IMR-90 (cell line): ENCODE data around the gene CLDN19. TPM values are rescaled to one million over a fixed set of nuclear protein-coding genes. Genes with fewer than 3 reads are reported as not detected.

Source experiments
- ATAC-seq: fragments of 200-7000 bp; cut with Tn5 transposase; 2 replicates; pipeline ENCODE4 v1.9.1; 2020; ENCODE audit warnings: low read depth, mild to moderate bottlenecking, moderate library complexity
- BruUV-seq: library from RNA; stranded (reverse); fragments of 400-500 nt; replicated peaks from 2 replicates; lab custom pipeline; 2021; lab: Mats Ljungman, UMichigan
- CTCF ChIA-PET: fragments of 300-600 bp; formaldehyde crosslinking; extraction: SDS; loops from one replicate; lab custom pipeline; 2021; ENCODE audit warnings: antibody characterized with exemption; lab: Yijun Ruan, JAX
- POLR2A ChIA-PET: fragments of 300-600 bp; sonication (Branson Sonifier 250); formaldehyde crosslinking; loops from one replicate; lab custom pipeline; 2022; ENCODE audit warnings: antibody characterized with exemption; ENCODE audit not compliant: unreplicated experiment; lab: Charles Lee
- DNase-seq: peaks from one replicate; pipeline ENCODE4 v3.0.0; 2013
- H2AFZ ChIP-seq: replicated peaks from 2 replicates; pipeline ENCODE3; 2013; ENCODE audit warnings: low read length, mild to moderate bottlenecking; ENCODE audit not compliant: poor library complexity
- H2AK5ac ChIP-seq: 2 replicates; pipeline ENCODE4 v1.6.1; 2013; ENCODE audit warnings: low read depth, low read length, inconsistent platforms
- H2AK9ac ChIP-seq: replicated peaks from 2 replicates; pipeline ENCODE3; 2013; ENCODE audit warnings: mild to moderate bottlenecking, low read depth, low read length, moderate library complexity; ENCODE audit not compliant: poor library complexity
- H2BK120ac ChIP-seq: 2 replicates; pipeline ENCODE4 v1.6.1; 2013; ENCODE audit warnings: low read depth, low read length, inconsistent platforms
- H2BK15ac ChIP-seq: 3 replicates; pipeline ENCODE4 v1.6.1; 2013; ENCODE audit warnings: low read depth, low read length, inconsistent platforms
- H2BK20ac ChIP-seq: 2 replicates; pipeline ENCODE4 v1.6.1; 2013; ENCODE audit warnings: low read depth, mild to moderate bottlenecking, inconsistent platforms, low read length, moderate library complexity
- H2BK5ac ChIP-seq: 2 replicates; pipeline ENCODE4 v1.6.1; 2013; ENCODE audit warnings: mild to moderate bottlenecking, low read depth, low read length, inconsistent platforms; ENCODE audit not compliant: poor library complexity, severe bottlenecking
- H3K14ac ChIP-seq: replicated peaks from 2 replicates; pipeline ENCODE4 v1.6.1; 2013; ENCODE audit warnings: low read depth, low read length, inconsistent platforms
- H3K18ac ChIP-seq: 2 replicates; pipeline ENCODE4 v1.6.1; 2013; ENCODE audit warnings: low read depth, low read length, control low read depth
- H3K23ac ChIP-seq: 2 replicates; pipeline ENCODE4 v1.6.1; 2013; ENCODE audit warnings: low read depth, low read length, inconsistent platforms
- H3K27ac ChIP-seq: 2 replicates; pipeline ENCODE4 v1.5.1; 2013; ENCODE audit warnings: mild to moderate bottlenecking, control low read depth, low read length; ENCODE audit not compliant: insufficient read depth
- H3K27me3 ChIP-seq: 2 replicates; pipeline ENCODE4 v1.6.1; 2013; ENCODE audit warnings: low read length; ENCODE audit not compliant: control insufficient read depth, insufficient read depth
- H3K36me3 ChIP-seq: 2 replicates; pipeline ENCODE4 v1.6.1; 2013; ENCODE audit warnings: low read length, mixed read lengths; ENCODE audit not compliant: control insufficient read depth, insufficient read depth
- H3K4ac ChIP-seq: 2 replicates; pipeline ENCODE4 v1.6.1; 2013; ENCODE audit warnings: low read depth, low read length, inconsistent platforms
- H3K4me1 ChIP-seq: 2 replicates; pipeline ENCODE4 v1.6.1; 2013; ENCODE audit warnings: low read length, mixed read lengths; ENCODE audit not compliant: control insufficient read depth, insufficient read depth
- H3K4me2 ChIP-seq: 2 replicates; pipeline ENCODE4 v1.6.1; 2013; ENCODE audit warnings: low read depth, mild to moderate bottlenecking, control low read depth, low read length, moderate library complexity
- H3K4me3 ChIP-seq: 2 replicates; pipeline ENCODE4 v1.5.1; 2013; ENCODE audit warnings: low read depth, mild to moderate bottlenecking, control low read depth, low read length, moderate library complexity; ENCODE audit not compliant: insufficient read depth
- H3K56ac ChIP-seq: 2 replicates; pipeline ENCODE4 v1.6.1; 2013; ENCODE audit warnings: low read length, inconsistent platforms; ENCODE audit not compliant: insufficient read depth; ENCODE audit errors: extremely low read depth
- H3K79me1 ChIP-seq, 2 experiments: 2 replicates each; pipeline ENCODE4 v1.6.1; 2013; ENCODE audit warnings: low read length in 2 of 2, inconsistent platforms in 1 of 2, low read depth in 1 of 2
- H3K9ac ChIP-seq: 2 replicates; pipeline ENCODE4 v1.6.1; 2013; ENCODE audit warnings: low read depth, low read length, control low read depth
- H3K9me1 ChIP-seq: 2 replicates; pipeline ENCODE4 v1.6.1; 2013; ENCODE audit warnings: low read length, inconsistent platforms; ENCODE audit not compliant: insufficient read depth
- H3K9me3 ChIP-seq: 2 replicates; pipeline ENCODE4 v1.6.1; 2013; ENCODE audit warnings: low read length; ENCODE audit not compliant: control insufficient read depth, insufficient read depth
- H4K20me1 ChIP-seq: 2 replicates; pipeline ENCODE4 v1.6.1; 2013; ENCODE audit warnings: low read length, inconsistent platforms; ENCODE audit not compliant: insufficient read depth
- H4K5ac ChIP-seq: 2 replicates; pipeline ENCODE4 v1.6.1; 2013; ENCODE audit warnings: mild to moderate bottlenecking, low read depth, low read length, control low read depth
- H4K8ac ChIP-seq, 2 experiments: 2 replicates each; pipeline ENCODE4 v1.6.1; 2013; ENCODE audit warnings: low read depth in 2 of 2, low read length in 2 of 2, control low read depth in 1 of 2, inconsistent platforms in 1 of 2
- H4K91ac ChIP-seq: 2 replicates; pipeline ENCODE4 v1.6.1; 2013; ENCODE audit warnings: low read depth, low read length, inconsistent platforms; ENCODE audit not compliant: insufficient read depth
- RFX5 ChIP-seq: IDR thresholded peaks from 2 replicates; pipeline ENCODE4 v1.8.0; 2012; ENCODE audit warnings: low read depth, mild to moderate bottlenecking, low read length, moderate library complexity
- WGBS, 2 experiments: methylation state at CpG; one replicate each; pipeline versions ENCODE4 v1.1.5 to v1.1.7; 2013; ENCODE audit warnings: missing lambda C conversion rate in 2 of 2; ENCODE audit not compliant: insufficient read length in 1 of 2; ENCODE audit errors: extremely low coverage in 2 of 2; 5-methylcytosine and 5-hydroxymethylcytosine counted together
- dilution Hi-C: fragments of 300-500 bp; cut with HindIII; formaldehyde crosslinking; loops from one replicate; pipeline ENCODE4 v1.14.3; 2018; ENCODE audit warnings: low sequenced_read_pairs; ENCODE audit not compliant: unreplicated experiment
- in situ Hi-C: fragments of 300-500 bp; cut with MboI; formaldehyde crosslinking; loops from 3 replicates; pipeline ENCODE4 v1.14.3; 2019; ENCODE audit warnings: low sequenced_read_pairs, inconsistent platforms, mixed read lengths
- intact Hi-C: fragments of 100-400 bp; cut with micrococcal nuclease; formaldehyde crosslinking; loops from 2 replicates; pipeline ENCODE4 v1.10.0; 2022
- polyA plus RNA-seq, 3 experiments: library from polyadenylated mRNA; depleted of rRNA; stranded (reverse); fragments of >200 nt; gene quantifications; 2 replicates each; pipeline ENCODE4 v1.2.3, GENCODE V29; 2012; ENCODE audit warnings: low replicate concordance in 1 of 3
- total RNA-seq: library from RNA; depleted of rRNA; stranded (reverse); fragments of >200 nt; gene quantifications from 2 replicates; pipeline ENCODE4 v1.2.3, GENCODE V29; 2012

CLDN19 gene
- total and polyA plus RNA-seq, 2 of the 4 experiments (the other 2 are of a cell fraction) = not detected

- Histone ChIP-seq H3K4me1 (no peaks in the 10 kb centered on the region), H3K18ac (no peak overlapping the region), H3K4me2 (no peak overlapping the region), H3K36me3 (peaks cover 16% of the 10 kb centered on the region), H3K4me3 (no peak overlapping the region), H3K9ac (no peak overlapping the region), H3K14ac (no peak overlapping the region), H2AK5ac (no peak overlapping the region), H4K91ac (no peak overlapping the region), H4K20me1 (no peaks in the 10 kb centered on the region; the same call in 1 of the 2 replicates), H3K27ac (no peak overlapping the region), H3K27me3 (no peaks in the 10 kb centered on the region), H4K5ac (no peak overlapping the region), H2AFZ (no peak overlapping the region), H3K9me1 (peaks cover under 1% of the 10 kb centered on the region; the same call in 1 of the 2 replicates), H3K56ac (no peak overlapping the region), H3K23ac (no peak overlapping the region), H2BK15ac (no peak overlapping the region), H2BK5ac (no peak overlapping the region), H3K79me1 (peaks cover 3 to 9% of the 10 kb centered on the region in 2 experiments; a peak in 2 of 4 replicates), H3K9me3 (no peaks in the 10 kb centered on the region), H2BK20ac (no peak overlapping the region), H4K8ac (no peak overlapping the region), H2BK120ac (no peak overlapping the region), H3K4ac (no peak overlapping the region), H2AK9ac (no peak overlapping the region)
- POLR2A ChIA-PET = no interaction called here
- intact Hi-C loops (no loop called here), in situ Hi-C loops (loop anchor here (10.0 kb wide), 1 partner anchor 135 kb away; no protein-coding TSS in a partner anchor), dilution Hi-C loops (no loop called here)
- ATAC-seq (no peak), DNase-seq (no peak)
- BruUV-seq = no TSS peak
- no peak for TF ChIP-seq RFX5
- CTCF ChIA-PET = interaction anchor here (1.0 kb wide), 1 partner anchor 293 kb away, joined by 5 read pairs; no protein-coding TSS in a partner anchor
- WGBS, 2 experiments = no CpG with 5 or more reads among the region's 1 CpG
Observed at GRCh38 chr1:42780176-42780575, 40.1 kb upstream of the CLDN19 start.
